OCI-M2 (cell line): ENCODE data around the gene TCL1B.

Experiments used
- DNase-seq: peaks from one replicate; lab custom pipeline; 2025; ENCODE audit not compliant: unreplicated experiment; lab: John Stamatoyannopoulos, UW

Gene TCL1B

GRCh38 chr14:95666450-95666849 lies 19.8 kb upstream of the TCL1B start:
- no peak for DNase-seq

GRCh38 chr14:95667249-95667693 lies 19.0 kb upstream of the TCL1B start:
- no peak for DNase-seq

GRCh38 chr14:95668235-95668772 lies 17.9 kb upstream of the TCL1B start:
- no peak for DNase-seq

- no peak for DNase-seq
Measured at GRCh38 chr14:95674613-95675012, 11.6 kb upstream of the TCL1B start.

GRCh38 chr14:95675486-95675885 lies 10.7 kb upstream of the TCL1B start:
- no peak for DNase-seq

GRCh38 chr14:95677179-95677835 lies 8.9 kb upstream of the TCL1B start:
- DNase-seq: no peak

GRCh38 chr14:95679148-95679815 lies 6.9 kb upstream of the TCL1B start:
- DNase-seq: no peak

GRCh38 chr14:95679998-95680735 lies 6.1 kb upstream of the TCL1B start:
- no peak for DNase-seq

GRCh38 chr14:95681153-95681552 lies 5.1 kb upstream of the TCL1B start:
- DNase-seq: no peak

GRCh38 chr14:95683793-95684192 lies 2.4 kb upstream of the TCL1B start:
- DNase-seq: no peak

GRCh38 chr14:95686935-95687334 lies 709 bp downstream of the TCL1B start:
- DNase-seq: no peak

- DNase-seq: no peak
Measured at GRCh38 chr14:95689441-95689840, 3.2 kb downstream of the TCL1B start.

GRCh38 chr14:95690815-95691214 lies 4.6 kb downstream of the TCL1B start:
- DNase-seq: no peak

- DNase-seq: no peak
Measured at GRCh38 chr14:95691591-95691990, 5.4 kb downstream of the TCL1B start.

- DNase-seq: no peak
Measured at GRCh38 chr14:95692109-95692508, 5.9 kb downstream of the TCL1B start.

GRCh38 chr14:95695051-95695450 lies 8.8 kb downstream of the TCL1B start:
- DNase-seq: no peak

GRCh38 chr14:95695913-95696312 lies 9.7 kb downstream of the TCL1B start:
- DNase-seq: no peak

- no peak for DNase-seq
Measured at GRCh38 chr14:95696741-95697140, 10.5 kb downstream of the TCL1B start.

- DNase-seq: no peak
Measured at GRCh38 chr14:95697764-95698163, 11.5 kb downstream of the TCL1B start.

GRCh38 chr14:95698287-95698686 lies 12.1 kb downstream of the TCL1B start:
- DNase-seq: no peak

- no peak for DNase-seq
Measured at GRCh38 chr14:95699412-95699811, 13.2 kb downstream of the TCL1B start.
